ENCODE measurements around the gene HACE1. TPM values are rescaled to one million over a fixed set of nuclear protein-coding genes. Genes with fewer than 3 reads are reported as not detected.

Gene HACE1
- total and polyA plus RNA-seq, 2 experiments from 2014 or later = 14.8 to 42.6 TPM

DNA sequence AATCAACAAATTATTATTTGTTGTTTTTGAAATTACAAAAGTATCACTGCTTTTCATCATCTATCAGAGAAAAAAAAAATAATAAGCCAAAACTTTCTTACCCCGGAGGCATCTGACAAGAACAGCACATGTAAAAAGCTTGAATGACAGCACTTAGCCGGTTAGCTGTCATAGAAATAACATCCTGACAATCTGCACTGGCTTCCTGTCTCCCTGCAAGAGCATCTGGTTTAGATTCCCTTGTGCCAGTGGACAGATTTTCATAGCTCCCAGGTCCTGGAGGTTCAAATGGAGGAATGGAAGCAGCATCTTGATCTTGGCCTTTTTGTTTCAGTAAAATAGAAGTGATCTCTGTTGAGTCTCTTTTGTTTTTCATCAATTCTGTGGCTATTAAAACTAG, 74.8 kb downstream of the HACE1 start:
- TF ChIP-seq, protein P1, sequence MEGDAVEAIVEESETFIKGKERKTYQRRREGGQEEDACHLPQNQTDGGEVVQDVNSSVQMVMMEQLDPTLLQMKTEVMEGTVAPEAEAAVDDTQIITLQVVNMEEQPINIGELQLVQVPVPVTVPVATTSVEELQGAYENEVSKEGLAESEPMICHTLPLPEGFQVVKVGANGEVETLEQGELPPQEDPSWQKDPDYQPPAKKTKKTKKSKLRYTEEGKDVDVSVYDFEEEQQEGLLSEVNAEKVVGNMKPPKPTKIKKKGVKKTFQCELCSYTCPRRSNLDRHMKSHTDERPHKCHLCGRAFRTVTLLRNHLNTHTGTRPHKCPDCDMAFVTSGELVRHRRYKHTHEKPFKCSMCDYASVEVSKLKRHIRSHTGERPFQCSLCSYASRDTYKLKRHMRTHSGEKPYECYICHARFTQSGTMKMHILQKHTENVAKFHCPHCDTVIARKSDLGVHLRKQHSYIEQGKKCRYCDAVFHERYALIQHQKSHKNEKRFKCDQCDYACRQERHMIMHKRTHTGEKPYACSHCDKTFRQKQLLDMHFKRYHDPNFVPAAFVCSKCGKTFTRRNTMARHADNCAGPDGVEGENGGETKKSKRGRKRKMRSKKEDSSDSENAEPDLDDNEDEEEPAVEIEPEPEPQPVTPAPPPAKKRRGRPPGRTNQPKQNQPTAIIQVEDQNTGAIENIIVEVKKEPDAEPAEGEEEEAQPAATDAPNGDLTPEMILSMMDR (IDR thresholded peaks at IDR 0.05; ENCODE audit: low read depth, low read length) = no peak
- peak in 1 of 2 donors; percentile 10 for DNase-seq (ENCODE audit: low read depth in 1 of 2, low spot score in 1 of 2)
- Histone ChIP-seq H3K27me3 (no peaks in the 10 kb centered on the region), H3K9me3 (ENCODE audit: low read depth) (no peaks in the 10 kb centered on the region), H3K4me3 (no peak overlapping the region), H3K27ac (no peak overlapping the region), H3K4me1 (ENCODE audit: low read depth) (no peaks in the 10 kb centered on the region), H3K36me3 (peaks cover 4% of the 10 kb centered on the region)

GRCh38 chr6:104771258-104771832, 88.4 kb downstream of the HACE1 start:
- H3K4me1 ChIP-seq (ENCODE audit: low read depth) = no peaks in the 10 kb centered on the region
- peaks cover 14% of the 10 kb centered on the region for H3K36me3 ChIP-seq
- TF ChIP-seq, protein P1 (IDR thresholded peaks at IDR 0.05; ENCODE audit: low read depth, low read length) = peak; percentile 53
- peaks cover under 1% of the 10 kb centered on the region for H3K9me3 ChIP-seq (ENCODE audit: low read depth)
- no peak overlapping the region for H3K27ac ChIP-seq
- no peaks in the 10 kb centered on the region for H3K27me3 ChIP-seq
- peak; percentile 35 to 62 for DNase-seq (ENCODE audit: low read depth in 1 of 2, low spot score in 1 of 2)
- H3K4me3 ChIP-seq = no peak overlapping the region

DNA sequence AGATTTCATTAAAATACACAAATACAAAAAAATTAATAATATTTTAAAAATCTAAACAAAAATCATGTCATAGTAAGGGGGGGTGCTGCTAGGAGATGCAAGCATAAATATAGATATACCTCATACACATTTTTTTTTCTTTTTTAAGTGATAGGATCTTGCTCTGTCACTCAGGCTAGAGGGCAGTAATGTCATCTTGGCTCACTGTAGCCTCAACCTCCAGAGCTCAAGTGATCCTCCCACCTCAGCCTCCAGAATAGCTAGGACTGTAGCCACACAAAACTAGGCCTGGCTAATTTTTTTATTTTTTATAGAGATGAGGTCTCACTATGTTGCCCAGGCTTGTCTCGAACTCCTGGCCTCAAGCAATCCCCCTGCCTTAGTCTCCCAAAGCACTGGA, 90.8 kb downstream of the HACE1 start:
- Histone ChIP-seq H3K9me3 (ENCODE audit: low read depth) (peaks cover 3% of the 10 kb centered on the region), H3K36me3 (peaks cover 10% of the 10 kb centered on the region), H3K27me3 (no peaks in the 10 kb centered on the region), H3K27ac (no peak overlapping the region), H3K4me3 (no peak overlapping the region), H3K4me1 (ENCODE audit: low read depth) (no peaks in the 10 kb centered on the region)
- no peak for DNase-seq (ENCODE audit: low read depth in 1 of 2, low spot score in 1 of 2)
- TF ChIP-seq, protein P1 (IDR thresholded peaks at IDR 0.05; ENCODE audit: low read depth, low read length) = no peak

GRCh38 chr6:104766595-104766994, 93.1 kb downstream of the HACE1 start:
- H3K27me3 ChIP-seq = no peaks in the 10 kb centered on the region
- no peak for DNase-seq (ENCODE audit: low read depth in 1 of 2, low spot score in 1 of 2)
- no peak overlapping the region for H3K4me3 ChIP-seq
- peak overlapping the region; percentile 13 for H3K27ac ChIP-seq
- peaks cover 10% of the 10 kb centered on the region for H3K36me3 ChIP-seq
- TF ChIP-seq, protein P1 (IDR thresholded peaks at IDR 0.05; ENCODE audit: low read depth, low read length) = no peak
- H3K4me1 ChIP-seq (ENCODE audit: low read depth) = no peaks in the 10 kb centered on the region
- peaks cover 3% of the 10 kb centered on the region for H3K9me3 ChIP-seq (ENCODE audit: low read depth)

DNA sequence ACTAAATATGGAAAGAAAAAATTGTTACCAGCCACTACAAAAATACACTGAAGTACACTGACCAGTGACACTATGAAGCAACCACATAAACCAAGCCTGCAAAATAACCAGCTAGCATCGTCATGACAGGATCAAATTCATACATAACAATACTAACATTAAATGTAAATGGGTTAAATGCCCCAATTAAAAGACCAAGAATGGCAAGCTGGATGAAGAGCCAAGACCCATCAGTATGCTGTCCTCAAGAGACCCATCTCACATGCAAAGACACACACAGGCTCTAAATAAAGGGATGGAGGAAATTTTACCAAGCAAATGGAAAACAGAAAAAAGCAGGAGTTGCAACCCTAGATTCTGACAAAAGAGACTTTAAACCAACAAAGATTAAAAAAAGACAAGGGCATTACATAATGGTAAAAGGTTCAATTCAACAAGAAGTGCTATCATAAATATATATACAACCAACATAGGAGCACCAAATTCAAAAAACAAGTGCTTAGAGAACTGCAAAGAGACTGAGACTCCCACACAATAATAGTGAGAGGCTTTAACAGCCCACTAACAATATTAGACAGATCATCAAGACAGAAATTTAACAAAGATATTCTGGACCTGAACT, 104.8 kb downstream of the HACE1 start:
- Histone ChIP-seq H3K9me3 (ENCODE audit: low read depth) (no peaks in the 10 kb centered on the region), H3K27ac (no peak overlapping the region), H3K27me3 (no peaks in the 10 kb centered on the region), H3K4me3 (no peak overlapping the region), H3K36me3 (no peaks in the 10 kb centered on the region), H3K4me1 (ENCODE audit: low read depth) (no peaks in the 10 kb centered on the region)
- TF ChIP-seq, protein P1 (IDR thresholded peaks at IDR 0.05; ENCODE audit: low read depth, low read length) = no peak
- peak in 1 of 2 donors; percentile 12 for DNase-seq (ENCODE audit: low read depth in 1 of 2, low spot score in 1 of 2)
